ENCODE results near the gene DEF6.

GRCh38 chr6:35358086-35358485, 60.5 kb downstream of the DEF6 start:
- no peak for TF ChIP-seq CTCF (IDR thresholded peaks at IDR 0.05)
- TF ChIP-seq EZH2 (IDR thresholded peaks at IDR 0.05): no peak
- no peak for TF ChIP-seq EZH2phosphoT487 (IDR thresholded peaks at IDR 0.05)

Measured in neural progenitor cell (in vitro differentiated cells).